ENCODE results near the gene THAP8.

GRCh38 chr19:36081385-36081784 lies 27.3 kb upstream of the THAP8 start:
- TF ChIP-seq BCL11A (IDR thresholded peaks at IDR 0.05; ENCODE audit: low read depth, low read length) (no peak), ZBTB33 (IDR thresholded peaks at IDR 0.05) (no peak), HDGF (IDR thresholded peaks at IDR 0.05) (no peak), EP300 (IDR thresholded peaks at IDR 0.05; ENCODE audit: borderline replicate concordance in 1 of 2, control insufficient read depth in 1 of 2, low read depth in 2 of 2, low read length in 2 of 2) (no peak), SPI1 (IDR thresholded peaks at IDR 0.05; ENCODE audit: borderline replicate concordance, insufficient read depth, low read depth, low read length) (no peak), CHD4 (IDR thresholded peaks at IDR 0.05) (no peak), RELA (IDR thresholded peaks at IDR 0.05; ENCODE audit: borderline replicate concordance, partially characterized antibody) (no peak), NFIC (IDR thresholded peaks at IDR 0.05; ENCODE audit: low read depth, low read length) (no peak), POLR2A (IDR thresholded peaks at IDR 0.05; ENCODE audit: low read depth, low read length) (no peak), RAD51 (IDR thresholded peaks at IDR 0.05) (no peak), CTCF (IDR thresholded peaks at IDR 0.05 in 2 of 3, conservative IDR thresholded peaks at IDR 0.05 in 1 of 3; ENCODE audit: control insufficient read depth in 2 of 3, extremely low read depth in 1 of 3, insufficient read depth in 1 of 3, low read depth in 3 of 3, low read length in 3 of 3) (no peak)
